ENCODE results near the gene PLEKHS1. TPM values are rescaled to one million over a fixed set of nuclear protein-coding genes. Genes with fewer than 3 reads are reported as not detected.
A peak's percentile ranks its signal among the peaks of the same experiment; 100 is the strongest.

PLEKHS1 gene
- total and polyA plus RNA-seq, 8 donors = 6.0 to 44.6 (median 16.1) TPM

GRCh38 chr10:113712755-113713639, 38.5 kb upstream of the PLEKHS1 start:
- Histone ChIP-seq H3K36me3 (no peaks in the 10 kb centered on the region), H3K27me3 (no peaks in the 10 kb centered on the region), H3K4me1 (peaks cover 0 to 21% (median 10%) of the 10 kb centered on the region in 3 donors), H3K9me3 (no peaks in the 10 kb centered on the region), H3K4me3 (no peak overlapping the region), H3K27ac (peak overlapping the region in 2 of 4 donors; percentile 23 to 38)
- no peak for FAIRE-seq
- peak; percentile 28 to 71 (median 51) for ATAC-seq
- no peak for TF ChIP-seq CTCF (IDR thresholded peaks at IDR 0.05)
- WGBS, 2 donors = 45 to 53% methylated on average over 8 of the region's 8 CpGs
- intact Hi-C loops (cut with DNase I) = no loop called here
- no peak for DNase-seq

- WGBS, 2 donors = 63 to 71% methylated on average over 2 of the region's 2 CpGs
- DNase-seq (no peak), FAIRE-seq (no peak), ATAC-seq (peak in 1 of 4 donors; percentile 25)
- H3K27ac ChIP-seq = peak overlapping the region in 1 of 4 donors; percentile 11
- no peaks in the 10 kb centered on the region for H3K9me3 ChIP-seq
- H3K36me3 ChIP-seq = no peaks in the 10 kb centered on the region
- TF ChIP-seq CTCF (IDR thresholded peaks at IDR 0.05) = no peak
- no peak overlapping the region for H3K4me3 ChIP-seq
- H3K4me1 ChIP-seq = peaks cover 0 to 21% (median 10%) of the 10 kb centered on the region in 3 donors
- H3K27me3 ChIP-seq = no peaks in the 10 kb centered on the region
- intact Hi-C loops (cut with DNase I) = no loop called here
Measured at GRCh38 chr10:113713640-113713982, 37.9 kb upstream of the PLEKHS1 start.

- DNase-seq = no peak
- no peak for TF ChIP-seq CTCF (IDR thresholded peaks at IDR 0.05)
- H3K27me3 ChIP-seq = no peaks in the 10 kb centered on the region
- no peak for ATAC-seq
- H3K4me1 ChIP-seq = peaks cover 0 to 11% (median 0%) of the 10 kb centered on the region in 3 donors
- peaks cover 0 to 8% (median 0%) of the 10 kb centered on the region in 3 donors for H3K36me3 ChIP-seq
- H3K4me3 ChIP-seq = no peak overlapping the region
- no peak for FAIRE-seq
- H3K9me3 ChIP-seq = no peaks in the 10 kb centered on the region
- 71 to 93% methylated on average over 2 of the region's 2 CpGs for WGBS, 2 donors
- intact Hi-C loops (cut with DNase I) = no loop called here
- H3K27ac ChIP-seq = no peak overlapping the region
Measured at GRCh38 chr10:113716109-113716910, 35.2 kb upstream of the PLEKHS1 start.

- Histone ChIP-seq H3K27ac (no peak overlapping the region), H3K9me3 (no peaks in the 10 kb centered on the region), H3K27me3 (no peaks in the 10 kb centered on the region), H3K36me3 (peaks cover 0 to 27% (median 0%) of the 10 kb centered on the region in 3 donors), H3K4me1 (no peaks in the 10 kb centered on the region), H3K4me3 (no peak overlapping the region)
- WGBS, 2 donors = 96% methylated on average over 21 of the region's 21 CpGs
- no peak for DNase-seq
- FAIRE-seq = no peak
- no peak for ATAC-seq
- intact Hi-C loops (cut with DNase I) = no loop called here
- TF ChIP-seq CTCF (IDR thresholded peaks at IDR 0.05) = no peak
Measured at GRCh38 chr10:113718969-113719822, 32.3 kb upstream of the PLEKHS1 start.

Measured in pancreas (tissue), 10 donors.